HT1080 (cell line): ENCODE data around the gene SH3GL3. TPM values are rescaled to one million over a fixed set of nuclear protein-coding genes. Genes with fewer than 3 reads are reported as not detected.
A peak's percentile ranks its signal among the peaks of the same experiment; 100 is the strongest.

ENCODE experiments used
- DNase-seq: peaks from one replicate; pipeline ENCODE4 v3.0.0-alpha.2; 2015; ENCODE audit warnings: low read depth
- total RNA-seq: library from RNA; depleted of rRNA; stranded (reverse); fragments of >200 nt; shearing (Covaris generic); gene quantifications from 2 replicates; pipeline ENCODE4 v1.2.3, GENCODE V29; 2014

Gene SH3GL3
- total RNA-seq, 1 experiment from 2014 or later, result 2.1 TPM

- no peak for DNase-seq
Measured at GRCh38 chr15:83610901-83611685, 164.0 kb downstream of the SH3GL3 start.

- no peak for DNase-seq
Measured at GRCh38 chr15:83612226-83612625, 165.1 kb downstream of the SH3GL3 start.

GRCh38 chr15:83612898-83613635 is 165.9 kb downstream of the SH3GL3 start:
- DNase-seq, result no peak

- no peak for DNase-seq
Measured at GRCh38 chr15:83613714-83614113, 166.6 kb downstream of the SH3GL3 start.

- no peak for DNase-seq
Measured at GRCh38 chr15:83616840-83617239, 169.7 kb downstream of the SH3GL3 start.

GRCh38 chr15:83626171-83626802 is 179.1 kb downstream of the SH3GL3 start:
- peak; percentile 87 for DNase-seq

GRCh38 chr15:83631534-83631933 is 184.4 kb downstream of the SH3GL3 start:
- DNase-seq, result no peak

- no peak for DNase-seq
Measured at GRCh38 chr15:83643201-83643600, 196.1 kb downstream of the SH3GL3 start.

- no peak for DNase-seq
Measured at GRCh38 chr15:83644439-83644838, 197.3 kb downstream of the SH3GL3 start.

GRCh38 chr15:83650831-83651230 is 203.7 kb downstream of the SH3GL3 start:
- no peak for DNase-seq

GRCh38 chr15:83651541-83651940 is 204.4 kb downstream of the SH3GL3 start:
- DNase-seq, result no peak

GRCh38 chr15:83652626-83653204 is 205.6 kb downstream of the SH3GL3 start:
- DNase-seq, result no peak

- no peak for DNase-seq
Measured at GRCh38 chr15:83653288-83653638, 206.1 kb downstream of the SH3GL3 start.

GRCh38 chr15:83653639-83654378 is 206.7 kb downstream of the SH3GL3 start, which contains the start of gene ADAMTSL3:
Gene ADAMTSL3 (plus strand): TSS chr15:83654123. CDS start chr15:83655762, 1,639 bp downstream.
- no peak for DNase-seq

GRCh38 chr15:83654379-83655236 is 207.5 kb downstream of the SH3GL3 start:
- no peak for DNase-seq

GRCh38 chr15:83655237-83655616 is 208.1 kb downstream of the SH3GL3 start:
- no peak for DNase-seq

- no peak for DNase-seq
Measured at GRCh38 chr15:83656192-83656591, 209.1 kb downstream of the SH3GL3 start.

GRCh38 chr15:83656943-83657528 is 209.9 kb downstream of the SH3GL3 start:
- DNase-seq, result no peak

- no peak for DNase-seq
Measured at GRCh38 chr15:83657549-83657948, 210.4 kb downstream of the SH3GL3 start.
